T-helper 17 cell (primary cell): ENCODE data around the gene VGF. TPM values are rescaled to one million over a fixed set of nuclear protein-coding genes. Genes with fewer than 3 reads are reported as not detected.
A peak's percentile ranks its signal among the peaks of the same experiment; 100 is the strongest.
"Not testable (repeated sequence)": the region's sequence is repeated elsewhere in the genome, so short reads cannot be mapped to it uniquely, and the experiment has no call there.

Experiments
- ATAC-seq: fragments of 150-1000 bp; cut with Tn5 transposase; 2 replicates; pipeline ENCODE4 v1.10.0; 2021; ENCODE audit warnings: mild to moderate bottlenecking, moderate library complexity
- DNase-seq, 3 donors: peaks; one replicate each; pipeline versions ENCODE4 v3.0.0 to v3.0.0-alpha.2; 2020 to 2021
- H3K9me3 ChIP-seq: one replicate; pipeline ENCODE4 v1.7.0; 2013; ENCODE audit warnings: low read length, mild to moderate bottlenecking; ENCODE audit not compliant: control insufficient read depth, poor library complexity, severe bottlenecking
- H3K27ac Mint-ChIP-seq: one replicate; pipeline ENCODE4 v1.8.0; 2022; ENCODE audit warnings: mild to moderate bottlenecking, moderate library complexity, mixed read lengths
- H3K27me3 Mint-ChIP-seq: one replicate; pipeline ENCODE4 v1.8.0; 2022; ENCODE audit warnings: mixed read lengths
- H3K36me3 Mint-ChIP-seq: one replicate; pipeline ENCODE4 v1.8.0; 2022; ENCODE audit warnings: low read depth, mixed read lengths
- H3K4me1 Mint-ChIP-seq: one replicate; pipeline ENCODE4 v1.8.0; 2022; ENCODE audit warnings: mild to moderate bottlenecking, mixed read lengths
- H3K4me3 Mint-ChIP-seq: one replicate; pipeline ENCODE4 v1.8.0; 2022; ENCODE audit warnings: mild to moderate bottlenecking, moderate library complexity, mixed read lengths
- total RNA-seq, 4 donors: library from RNA in 2 of 4; stranded (reverse) in 2 of 4; gene quantifications; one replicate each; pipeline ENCODE4 v1.2.3 and lab custom pipeline; 2022 to 2026

Gene VGF
- total RNA-seq, 2 donors from 2014 or later: not detected

GRCh38 chr7:101121991-101122932 lies 43.1 kb downstream of the VGF start:
- no peaks in the 10 kb centered on the region for H3K9me3 ChIP-seq
- peaks cover 9% of the 10 kb centered on the region for H3K36me3 Mint-ChIP-seq
- ATAC-seq (no peak), DNase-seq (no peak)
- H3K27me3 Mint-ChIP-seq: peaks cover 69% of the 10 kb centered on the region
- H3K4me1 Mint-ChIP-seq: peaks cover 25% of the 10 kb centered on the region
- H3K27ac Mint-ChIP-seq: no peak overlapping the region
- H3K4me3 Mint-ChIP-seq: peak overlapping the region; percentile 19

- H3K9me3 ChIP-seq, H3K36me3 Mint-ChIP-seq, H3K27ac Mint-ChIP-seq, ATAC-seq, DNase-seq, H3K4me3 Mint-ChIP-seq: not testable (repeated sequence)
- peaks cover 63% of the 10 kb centered on the region for H3K27me3 Mint-ChIP-seq
- peaks cover 18% of the 10 kb centered on the region for H3K4me1 Mint-ChIP-seq
Observed at GRCh38 chr7:101121631-101121990, 43.8 kb downstream of the VGF start.

- no peak overlapping the region for H3K27ac Mint-ChIP-seq
- peaks cover 51% of the 10 kb centered on the region for H3K27me3 Mint-ChIP-seq
- no peaks in the 10 kb centered on the region for H3K9me3 ChIP-seq
- H3K4me1 Mint-ChIP-seq: peaks cover 13% of the 10 kb centered on the region
- H3K4me3 Mint-ChIP-seq: no peak overlapping the region
- ATAC-seq: no peak
- DNase-seq: no peak
- peaks cover 6% of the 10 kb centered on the region for H3K36me3 Mint-ChIP-seq
Observed at GRCh38 chr7:101120315-101120714, 45.1 kb downstream of the VGF start.

GRCh38 chr7:101119876-101120275 lies 45.5 kb downstream of the VGF start:
- Mint-ChIP-seq H3K4me1 (peaks cover 11% of the 10 kb centered on the region), H3K36me3 (peaks cover 6% of the 10 kb centered on the region), H3K4me3 (no peak overlapping the region), H3K27ac (no peak overlapping the region), H3K27me3 (peaks cover 47% of the 10 kb centered on the region)
- ATAC-seq (no peak), DNase-seq (no peak)
- no peaks in the 10 kb centered on the region for H3K9me3 ChIP-seq

GRCh38 chr7:101118856-101119255 lies 46.5 kb downstream of the VGF start:
- ATAC-seq (no peak), DNase-seq (no peak)
- H3K36me3 Mint-ChIP-seq: peaks cover 6% of the 10 kb centered on the region
- H3K27ac Mint-ChIP-seq: no peak overlapping the region
- H3K9me3 ChIP-seq: no peaks in the 10 kb centered on the region
- peaks cover 40% of the 10 kb centered on the region for H3K27me3 Mint-ChIP-seq
- no peak overlapping the region for H3K4me3 Mint-ChIP-seq
- H3K4me1 Mint-ChIP-seq: peaks cover 8% of the 10 kb centered on the region

GRCh38 chr7:101116898-101117297 lies 48.5 kb downstream of the VGF start:
- H3K27me3 Mint-ChIP-seq: peaks cover 21% of the 10 kb centered on the region
- H3K9me3 ChIP-seq: no peaks in the 10 kb centered on the region
- ATAC-seq (no peak), DNase-seq (no peak)
- H3K4me3 Mint-ChIP-seq: no peak overlapping the region
- H3K36me3 Mint-ChIP-seq: peaks cover 3% of the 10 kb centered on the region
- peaks cover under 1% of the 10 kb centered on the region for H3K4me1 Mint-ChIP-seq
- no peak overlapping the region for H3K27ac Mint-ChIP-seq

- no peaks in the 10 kb centered on the region for H3K9me3 ChIP-seq
- DNase-seq (no peak), ATAC-seq (no peak)
- Mint-ChIP-seq H3K4me3 (no peak overlapping the region), H3K4me1 (no peaks in the 10 kb centered on the region), H3K36me3 (no peaks in the 10 kb centered on the region), H3K27ac (no peak overlapping the region), H3K27me3 (peaks cover 7% of the 10 kb centered on the region)
Observed at GRCh38 chr7:101115215-101115614, 50.2 kb downstream of the VGF start.

- Mint-ChIP-seq H3K4me1 (no peaks in the 10 kb centered on the region), H3K4me3 (no peak overlapping the region), H3K36me3 (no peaks in the 10 kb centered on the region), H3K27me3 (peaks cover 2% of the 10 kb centered on the region), H3K27ac (no peak overlapping the region)
- ATAC-seq: no peak
- no peaks in the 10 kb centered on the region for H3K9me3 ChIP-seq
- DNase-seq: no peak
Observed at GRCh38 chr7:101114492-101114891, 50.9 kb downstream of the VGF start.

GRCh38 chr7:101113836-101114235 lies 51.5 kb downstream of the VGF start:
- no peak for DNase-seq
- H3K27me3 Mint-ChIP-seq: peaks cover 7% of the 10 kb centered on the region
- H3K4me3 Mint-ChIP-seq: no peak overlapping the region
- H3K27ac Mint-ChIP-seq: no peak overlapping the region
- H3K36me3 Mint-ChIP-seq: no peaks in the 10 kb centered on the region
- H3K4me1 Mint-ChIP-seq: no peaks in the 10 kb centered on the region
- ATAC-seq: no peak
- H3K9me3 ChIP-seq: no peaks in the 10 kb centered on the region

GRCh38 chr7:101113140-101113539 lies 52.2 kb downstream of the VGF start:
- H3K27me3 Mint-ChIP-seq: peaks cover 11% of the 10 kb centered on the region
- not testable (repeated sequence) for H3K4me3 Mint-ChIP-seq, H3K36me3 Mint-ChIP-seq, DNase-seq, H3K27ac Mint-ChIP-seq, H3K4me1 Mint-ChIP-seq, ATAC-seq, H3K9me3 ChIP-seq

Other genes with a start within 250 kb of the VGF start
- not detected for gene MUC3A, start 216.0 kb downstream of the VGF start, total RNA-seq
- gene MUC12, start 196.0 kb downstream of the VGF start, total RNA-seq: 1 to 10 TPM in 1 of 2 donors, not detected in 1; 1.1 TPM
- not detected for gene MUC17, start 145.5 kb downstream of the VGF start, total RNA-seq
- 10 to 100 TPM; 38.4 to 46.6 TPM for gene TRIM56, start 80.1 kb downstream of the VGF start, total RNA-seq
- 1 to 10 TPM in 1 of 2 donors, under 1 TPM in 1; 0.32 to 2.5 TPM for gene SERPINE1, start 38.5 kb downstream of the VGF start, total RNA-seq
- 10 to 100 TPM in 1 of 2 donors, 1 to 10 TPM in 1; 9.7 to 11.7 TPM for gene AP1S1, start 11.1 kb downstream of the VGF start, total RNA-seq
- gene NAT16, start 14.7 kb upstream of the VGF start, total RNA-seq: not detected
- gene MOGAT3, start 35.5 kb upstream of the VGF start, total RNA-seq: not detected
- gene PLOD3, start 52.0 kb upstream of the VGF start, total RNA-seq: 10 to 100 TPM; 39.0 to 44.7 TPM
- 10 to 100 TPM; 38.7 to 42.4 TPM for gene ZNHIT1, start 52.6 kb upstream of the VGF start, total RNA-seq
- 10 to 100 TPM; 17.3 to 23.0 TPM for gene CLDN15, start 72.2 kb upstream of the VGF start, total RNA-seq
- gene FIS1, start 79.5 kb upstream of the VGF start, total RNA-seq: 10 to 100 TPM; 80.5 to 90.7 TPM
- 1 to 10 TPM; 5.2 to 6.0 TPM for gene IFT22, start 156.2 kb upstream of the VGF start, total RNA-seq
- not detected for gene COL26A1, start 197.3 kb upstream of the VGF start, total RNA-seq